Smooth muscle cell (in vitro differentiated cells): Measurements from ENCODE around the gene CHCHD4. TPM values are rescaled to one million over a fixed set of nuclear protein-coding genes. Genes with fewer than 3 reads are reported as not detected.
"Not testable (repeated sequence)": the region's sequence is repeated elsewhere in the genome, so short reads cannot be mapped to it uniquely, and the experiment has no call there.

Experiments
- DNase-seq: peaks from one replicate; lab custom pipeline; 2025; ENCODE audit not compliant: unreplicated experiment; lab: John Stamatoyannopoulos, UW
- H2AFZ ChIP-seq: fragments of 200-600 bp; sonication (generic); 2 replicates; pipeline ENCODE4 v1.6.0; 2016; ENCODE audit warnings: antibody characterized with exemption, low read depth, mild to moderate bottlenecking
- H3F3A ChIP-seq: fragments of 200-600 bp; sonication (generic); 2 replicates; pipeline ENCODE4 v1.6.0; 2017; ENCODE audit warnings: antibody characterized with exemption, low read depth
- H3K27ac ChIP-seq: fragments of 200-600 bp; sonication (generic); 2 replicates; pipeline ENCODE4 v1.5.1; 2016; ENCODE audit warnings: low read depth, mild to moderate bottlenecking
- H3K27me3 ChIP-seq: fragments of 200-600 bp; sonication (generic); 2 replicates; pipeline ENCODE4 v1.6.1; 2016; ENCODE audit warnings: low read depth, mild to moderate bottlenecking
- H3K36me3 ChIP-seq: fragments of 200-600 bp; sonication (generic); 2 replicates; pipeline ENCODE4 v1.5.1; 2016; ENCODE audit warnings: low read depth
- H3K4me1 ChIP-seq: fragments of 200-600 bp; sonication (generic); 2 replicates; pipeline ENCODE4 v1.5.1; 2016; ENCODE audit warnings: low read depth
- H3K4me2 ChIP-seq: fragments of 200-600 bp; sonication (generic); 2 replicates; pipeline ENCODE4 v1.6.0; 2016; ENCODE audit warnings: mild to moderate bottlenecking
- H3K4me3 ChIP-seq: fragments of 200-600 bp; sonication (generic); 2 replicates; pipeline ENCODE4 v1.5.1; 2016; ENCODE audit warnings: mild to moderate bottlenecking
- H3K79me2 ChIP-seq: fragments of 200-600 bp; sonication (generic); 2 replicates; pipeline ENCODE4 v1.6.0; 2016; ENCODE audit warnings: low read depth, mild to moderate bottlenecking
- H3K9ac ChIP-seq: fragments of 200-600 bp; sonication (generic); 2 replicates; pipeline ENCODE4 v1.6.0; 2016; ENCODE audit warnings: low read depth
- H3K9me3 ChIP-seq: fragments of 200-600 bp; sonication (generic); replicated peaks from 2 replicates; pipeline ENCODE4 v1.5.1; 2016; ENCODE audit warnings: low read depth
- H4K20me1 ChIP-seq: fragments of 200-600 bp; sonication (generic); 2 replicates; pipeline ENCODE4 v1.6.0; 2016; ENCODE audit warnings: low read depth
- WGBS: methylation state at CpG from one replicate; pipeline ENCODE4 v1.1.7; 2016; ENCODE audit warnings: low lambda C conversion rate; 5-methylcytosine and 5-hydroxymethylcytosine counted together
- polyA plus RNA-seq: library from polyadenylated mRNA; unstranded; fragments of >200 nt; fragmentation: Nextera tagmentation; extraction: Ambion mirVana; gene quantifications from 2 replicates; pipeline ENCODE4 v1.2.1, GENCODE V29; 2016
- total RNA-seq: library from RNA; depleted of rRNA; stranded (reverse); fragments of >200 nt; gene quantifications from 2 replicates; pipeline ENCODE4 v1.2.3, GENCODE V29; 2014
- TF ChIP-seq, protein P1 (sequence below): fragments of 200-600 bp; sonication (generic); IDR thresholded peaks from 2 replicates; pipeline ENCODE4 v1.5.1; 2017; ENCODE audit warnings: borderline replicate concordance, mild to moderate bottlenecking, antibody characterized with exemption; ENCODE audit not compliant: insufficient read depth, poor library complexity, severe bottlenecking

The CHCHD4 gene
- total and polyA plus RNA-seq, 2 experiments from 2014 or later: 8.7 to 12.0 TPM

DNA sequence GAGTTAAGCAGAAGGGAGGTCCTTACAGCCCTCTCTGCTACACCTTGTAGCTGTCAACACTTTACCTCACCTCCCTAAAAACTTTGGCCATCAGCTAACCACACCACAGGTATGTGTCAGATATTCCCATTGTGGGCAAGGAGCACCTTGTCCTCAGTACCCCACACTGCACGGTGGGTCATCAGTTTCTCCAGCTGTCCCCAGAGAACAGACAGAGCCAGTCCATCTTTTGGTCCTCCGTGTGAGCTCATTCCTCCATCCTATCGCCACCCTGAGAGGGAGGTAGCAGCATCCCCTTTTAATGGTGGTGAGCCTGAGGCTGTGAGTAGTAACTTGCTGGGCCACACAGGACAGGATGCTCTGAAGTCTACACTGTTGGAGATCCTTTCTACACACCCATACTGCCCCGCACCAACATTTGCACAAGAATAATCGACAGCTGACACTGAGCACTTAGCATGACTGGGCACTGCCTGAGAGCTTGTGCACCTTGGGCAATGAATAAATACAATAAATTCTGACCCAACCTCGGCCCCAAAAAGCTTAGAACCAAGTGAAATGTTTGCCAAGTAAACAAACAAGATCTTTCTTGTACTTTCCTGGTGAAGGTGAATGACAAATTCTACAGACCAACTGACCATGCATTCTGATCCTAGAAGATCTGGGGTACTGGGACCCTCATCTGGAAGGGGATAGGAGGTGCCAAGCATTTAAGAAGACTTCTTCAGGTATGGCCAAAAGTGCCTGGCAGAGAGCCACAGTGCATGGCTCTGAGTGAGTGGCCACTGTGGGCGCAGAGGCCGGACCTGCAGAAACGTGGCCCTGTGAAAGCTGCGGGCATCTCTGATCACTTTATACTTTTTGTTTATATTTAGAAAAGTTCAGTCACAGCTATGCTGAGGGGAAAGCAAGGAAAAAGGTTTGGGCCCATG is 6.9 kb downstream of the CHCHD4 start:
- Histone ChIP-seq H2AFZ (no peak overlapping the region), H3F3A (peaks cover 11% of the 10 kb centered on the region), H3K27me3 (no peaks in the 10 kb centered on the region), H3K9ac (no peak overlapping the region), H3K79me2 (no peaks in the 10 kb centered on the region), H3K36me3 (no peaks in the 10 kb centered on the region), H3K4me1 (no peaks in the 10 kb centered on the region), H3K9me3 (no peaks in the 10 kb centered on the region), H3K4me3 (no peak overlapping the region), H3K27ac (peak overlapping the region; percentile 42), H4K20me1 (no peaks in the 10 kb centered on the region), H3K4me2 (no peak overlapping the region)
- DNase-seq: no peak
- WGBS: 90% methylated on average over 10 of the region's 10 CpGs
- TF ChIP-seq, protein P1, sequence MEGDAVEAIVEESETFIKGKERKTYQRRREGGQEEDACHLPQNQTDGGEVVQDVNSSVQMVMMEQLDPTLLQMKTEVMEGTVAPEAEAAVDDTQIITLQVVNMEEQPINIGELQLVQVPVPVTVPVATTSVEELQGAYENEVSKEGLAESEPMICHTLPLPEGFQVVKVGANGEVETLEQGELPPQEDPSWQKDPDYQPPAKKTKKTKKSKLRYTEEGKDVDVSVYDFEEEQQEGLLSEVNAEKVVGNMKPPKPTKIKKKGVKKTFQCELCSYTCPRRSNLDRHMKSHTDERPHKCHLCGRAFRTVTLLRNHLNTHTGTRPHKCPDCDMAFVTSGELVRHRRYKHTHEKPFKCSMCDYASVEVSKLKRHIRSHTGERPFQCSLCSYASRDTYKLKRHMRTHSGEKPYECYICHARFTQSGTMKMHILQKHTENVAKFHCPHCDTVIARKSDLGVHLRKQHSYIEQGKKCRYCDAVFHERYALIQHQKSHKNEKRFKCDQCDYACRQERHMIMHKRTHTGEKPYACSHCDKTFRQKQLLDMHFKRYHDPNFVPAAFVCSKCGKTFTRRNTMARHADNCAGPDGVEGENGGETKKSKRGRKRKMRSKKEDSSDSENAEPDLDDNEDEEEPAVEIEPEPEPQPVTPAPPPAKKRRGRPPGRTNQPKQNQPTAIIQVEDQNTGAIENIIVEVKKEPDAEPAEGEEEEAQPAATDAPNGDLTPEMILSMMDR: no peak

- 96% methylated on average over 7 of the region's 7 CpGs for WGBS
- no peak overlapping the region for H2AFZ ChIP-seq
Observed at GRCh38 chr3:14113965-14114635, 10.6 kb downstream of the CHCHD4 start.

GRCh38 chr3:14110699-14111098 is 14.0 kb downstream of the CHCHD4 start:
- H3K4me1 ChIP-seq: no peaks in the 10 kb centered on the region
- no peaks in the 10 kb centered on the region for H3K36me3 ChIP-seq
- no peaks in the 10 kb centered on the region for H4K20me1 ChIP-seq
- no peak overlapping the region for H2AFZ ChIP-seq
- no peak overlapping the region for H3K27ac ChIP-seq
- no peaks in the 10 kb centered on the region for H3K27me3 ChIP-seq
- H3K79me2 ChIP-seq: no peaks in the 10 kb centered on the region
- no peak overlapping the region for H3K9ac ChIP-seq
- TF ChIP-seq, protein P1: no peak
- H3K9me3 ChIP-seq: no peaks in the 10 kb centered on the region
- 91% methylated on average over 4 of the region's 4 CpGs for WGBS
- H3F3A ChIP-seq: no peaks in the 10 kb centered on the region
- no peak overlapping the region for H3K4me3 ChIP-seq
- H3K4me2 ChIP-seq: no peak overlapping the region
- no peak for DNase-seq

More at GRCh38 chr3:14113965-14114635, 10.6 kb downstream of the CHCHD4 start:
- Histone ChIP-seq H3F3A (peaks cover 2% of the 10 kb centered on the region), H3K36me3 (no peaks in the 10 kb centered on the region), H3K27ac (no peak overlapping the region), H3K27me3 (no peaks in the 10 kb centered on the region), H3K79me2 (no peaks in the 10 kb centered on the region), H3K4me2 (no peak overlapping the region), H3K4me3 (no peak overlapping the region), H3K9me3 (no peaks in the 10 kb centered on the region), H4K20me1 (no peaks in the 10 kb centered on the region), H3K4me1 (no peaks in the 10 kb centered on the region), H3K9ac (no peak overlapping the region)
- TF ChIP-seq, protein P1: peak; percentile 20
- no peak for DNase-seq

- WGBS: 94% methylated on average over 5 of the region's 5 CpGs
- not testable (repeated sequence) for H3K4me1 ChIP-seq, H4K20me1 ChIP-seq, H3K4me2 ChIP-seq, H3K9me3 ChIP-seq, DNase-seq, H3F3A ChIP-seq, H3K79me2 ChIP-seq, H3K27ac ChIP-seq, H3K9ac ChIP-seq, H3K27me3 ChIP-seq, H2AFZ ChIP-seq, H3K4me3 ChIP-seq, H3K36me3 ChIP-seq
Observed at GRCh38 chr3:14109821-14110220, 14.8 kb downstream of the CHCHD4 start.
